CD14-positive monocyte (primary cell): Measurements from ENCODE around the gene ZNF689. TPM values are rescaled to one million over a fixed set of nuclear protein-coding genes. Genes with fewer than 3 reads are reported as not detected.

Source experiments
- DNase-seq, 3 donors: peaks; one replicate each; pipeline ENCODE4 v3.0.0-alpha.2; 2011 to 2022
- H2AFZ ChIP-seq: 2 replicates; pipeline ENCODE4 v1.6.0; 2012; ENCODE audit warnings: mild to moderate bottlenecking, low read depth, low read length, inconsistent platforms; ENCODE audit not compliant: insufficient read depth, poor library complexity, severe bottlenecking
- H3K27ac ChIP-seq, 2 donors: 1 replicate in 1 of 2; 2 replicates in 1 of 2; pipeline ENCODE4 v1.5.1; 2012 to 2013; ENCODE audit warnings: low read length in 2 of 2, control low read depth in 1 of 2, inconsistent platforms in 1 of 2, low read depth in 1 of 2, mild to moderate bottlenecking in 1 of 2
- H3K27me3 ChIP-seq, 2 donors: one replicate each; pipeline versions ENCODE4 v1.6.0 to v1.6.1; 2011 to 2013; ENCODE audit warnings: low read length in 2 of 2; ENCODE audit not compliant: control insufficient read depth in 2 of 2, insufficient read depth in 2 of 2
- H3K36me3 ChIP-seq, 2 donors: replicated peaks in 1 of 2; 1 replicate in 1 of 2; 2 replicates in 1 of 2; pipeline versions ENCODE4 v1.5.1 to v1.6.1; 2012 to 2013; ENCODE audit warnings: low read length in 2 of 2, control low read depth in 1 of 2, inconsistent platforms in 1 of 2, mild to moderate bottlenecking in 1 of 2; ENCODE audit not compliant: insufficient read depth in 2 of 2, control insufficient read depth in 1 of 2
- H3K4me1 ChIP-seq, 2 donors: 1 replicate in 1 of 2; 2 replicates in 1 of 2; pipeline versions ENCODE4 v1.5.1 to v1.6.1; 2012 to 2013; ENCODE audit warnings: low read length in 2 of 2, control low read depth in 1 of 2, inconsistent platforms in 1 of 2, mild to moderate bottlenecking in 1 of 2, moderate library complexity in 1 of 2; ENCODE audit not compliant: insufficient read depth in 2 of 2, control insufficient read depth in 1 of 2
- H3K4me2 ChIP-seq: replicated peaks from 2 replicates; pipeline ENCODE3; 2012; ENCODE audit warnings: low read length, moderate library complexity, mild to moderate bottlenecking; ENCODE audit not compliant: poor library complexity, severe bottlenecking; ENCODE audit errors: extremely low read depth
- H3K4me3 ChIP-seq, 3 experiments: fragments of 200-600 bp in 1 of 3; sonication (generic) in 1 of 3; replicated peaks in 1 of 3; 1 replicate in 2 of 3; 2 replicates in 1 of 3; pipeline ENCODE4 v1.5.1; 2011 to 2013; ENCODE audit warnings: low read length in 3 of 3, mild to moderate bottlenecking in 3 of 3, control low read depth in 2 of 3, low read depth in 2 of 3, inconsistent platforms in 1 of 3, moderate library complexity in 1 of 3
- H3K79me2 ChIP-seq: 2 replicates; pipeline ENCODE4 v1.6.0; 2012; ENCODE audit warnings: mild to moderate bottlenecking, control low read depth, inconsistent platforms, low read length, moderate library complexity; ENCODE audit not compliant: insufficient read depth
- H3K9ac ChIP-seq: 2 replicates; pipeline ENCODE4 v1.6.0; 2017; ENCODE audit warnings: low read length, mild to moderate bottlenecking; ENCODE audit not compliant: insufficient read depth, poor library complexity, severe bottlenecking
- H3K9me3 ChIP-seq, 2 donors: replicated peaks in 1 of 2; 1 replicate in 1 of 2; 2 replicates in 1 of 2; pipeline versions ENCODE4 v1.5.1 to v1.6.1; 2012 to 2013; ENCODE audit warnings: low read length in 2 of 2, control low read depth in 1 of 2; ENCODE audit not compliant: control insufficient read depth in 1 of 2, insufficient read depth in 1 of 2
- H4K20me1 ChIP-seq: 2 replicates; pipeline ENCODE4 v1.6.0; 2012; ENCODE audit warnings: mild to moderate bottlenecking, low read length, control low read depth, moderate library complexity; ENCODE audit not compliant: insufficient read depth
- H3K27ac Mint-ChIP-seq, 7 donors: one replicate each; pipeline ENCODE4 v1.8.0; 2020; ENCODE audit warnings: mild to moderate bottlenecking in 7 of 7, mixed read lengths in 7 of 7, moderate library complexity in 6 of 7, inconsistent platforms in 2 of 7
- H3K27me3 Mint-ChIP-seq, 3 donors: one replicate each; pipeline ENCODE4 v1.8.0; 2021 to 2022; ENCODE audit warnings: low read depth in 3 of 3, mild to moderate bottlenecking in 3 of 3, mixed read lengths in 3 of 3, moderate library complexity in 3 of 3, inconsistent platforms in 1 of 3
- H3K36me3 Mint-ChIP-seq, 2 donors: one replicate each; pipeline ENCODE4 v1.8.0; 2020; ENCODE audit warnings: mixed read lengths in 2 of 2, inconsistent platforms in 1 of 2, mild to moderate bottlenecking in 1 of 2
- H3K4me1 Mint-ChIP-seq: one replicate; pipeline ENCODE4 v1.8.0; 2020; ENCODE audit warnings: mild to moderate bottlenecking, mixed read lengths
- H3K4me3 Mint-ChIP-seq, 2 donors: one replicate each; pipeline ENCODE4 v1.8.0; 2020; ENCODE audit warnings: mild to moderate bottlenecking in 2 of 2, mixed read lengths in 2 of 2, moderate library complexity in 1 of 2
- H3K9me3 Mint-ChIP-seq, 7 donors: one replicate each; pipeline ENCODE4 v1.8.0; 2020 to 2022; ENCODE audit warnings: mixed read lengths in 7 of 7, mild to moderate bottlenecking in 6 of 7, moderate library complexity in 6 of 7, inconsistent platforms in 2 of 7
- WGBS: methylation state at CpG from one replicate; pipeline ENCODE4 v1.1.5; 2013; ENCODE audit warnings: missing lambda C conversion rate; ENCODE audit not compliant: insufficient coverage; 5-methylcytosine and 5-hydroxymethylcytosine counted together
- intact Hi-C, 2 donors: fragments of 100-400 bp; cut with micrococcal nuclease; formaldehyde crosslinking; loops; one replicate each; pipeline versions ENCODE4 v1.15.0 to v1.15.1; 2023
- polyA plus RNA-seq, 3 donors: library from polyadenylated mRNA; depleted of rRNA in 1 of 3; unstranded in 2 of 3; stranded (reverse) in 1 of 3; fragments of 300-500 nt in 2 of 3; fragments of >200 nt in 1 of 3; fragmentation: Illumina TruSeq in 2 of 3; gene quantifications; 1 replicate in 2 of 3; 2 replicates in 1 of 3; pipeline ENCODE4 v1.2.3, GENCODE V29; 2012 to 2021
- TF ChIP-seq, protein P1 (sequence below): fragments of 200-600 bp; IDR thresholded peaks from one replicate; pipeline ENCODE4 v1.8.0; 2022; ENCODE audit warnings: antibody characterized with exemption, mild to moderate bottlenecking

ZNF689 gene
- polyA plus RNA-seq, 3 donors: 4.1 to 11.2 (median 8.0) TPM

DNA sequence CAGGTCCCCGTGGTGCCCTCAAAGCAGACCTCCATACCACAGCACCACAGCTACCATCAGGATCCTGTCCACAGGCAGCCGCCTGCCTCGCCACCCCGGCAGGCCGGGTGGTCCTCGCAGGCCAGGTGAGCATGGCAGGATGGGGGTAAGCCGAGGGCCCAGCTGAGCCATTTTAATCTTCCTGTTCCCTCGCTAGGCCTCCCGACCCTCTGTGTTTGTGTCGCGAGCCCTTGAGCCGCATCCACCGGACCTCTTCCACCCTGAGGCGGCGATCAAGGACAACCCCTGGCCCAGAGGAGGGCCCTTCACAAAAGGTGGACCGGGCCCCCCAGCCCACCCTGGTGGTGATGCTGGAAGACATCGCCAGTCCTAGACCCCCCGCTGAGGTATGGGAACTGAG is 42.5 kb upstream of the ZNF689 start:
- H3K79me2 ChIP-seq: peaks cover 30% of the 10 kb centered on the region
- TF ChIP-seq, protein P1, sequence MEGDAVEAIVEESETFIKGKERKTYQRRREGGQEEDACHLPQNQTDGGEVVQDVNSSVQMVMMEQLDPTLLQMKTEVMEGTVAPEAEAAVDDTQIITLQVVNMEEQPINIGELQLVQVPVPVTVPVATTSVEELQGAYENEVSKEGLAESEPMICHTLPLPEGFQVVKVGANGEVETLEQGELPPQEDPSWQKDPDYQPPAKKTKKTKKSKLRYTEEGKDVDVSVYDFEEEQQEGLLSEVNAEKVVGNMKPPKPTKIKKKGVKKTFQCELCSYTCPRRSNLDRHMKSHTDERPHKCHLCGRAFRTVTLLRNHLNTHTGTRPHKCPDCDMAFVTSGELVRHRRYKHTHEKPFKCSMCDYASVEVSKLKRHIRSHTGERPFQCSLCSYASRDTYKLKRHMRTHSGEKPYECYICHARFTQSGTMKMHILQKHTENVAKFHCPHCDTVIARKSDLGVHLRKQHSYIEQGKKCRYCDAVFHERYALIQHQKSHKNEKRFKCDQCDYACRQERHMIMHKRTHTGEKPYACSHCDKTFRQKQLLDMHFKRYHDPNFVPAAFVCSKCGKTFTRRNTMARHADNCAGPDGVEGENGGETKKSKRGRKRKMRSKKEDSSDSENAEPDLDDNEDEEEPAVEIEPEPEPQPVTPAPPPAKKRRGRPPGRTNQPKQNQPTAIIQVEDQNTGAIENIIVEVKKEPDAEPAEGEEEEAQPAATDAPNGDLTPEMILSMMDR: no peak
- Mint-ChIP-seq H3K4me3 (peak overlapping the region in 1 of 2 donors; percentile 20), H3K36me3 (peaks cover 43 to 48% of the 10 kb centered on the region in 2 donors), H3K4me1 (peaks cover 42% of the 10 kb centered on the region), H3K27ac (peak overlapping the region in 5 of 7 donors; percentile 10 to 70 (median 42)), H3K9me3 (peaks cover 0 to 2% (median 0%) of the 10 kb centered on the region in 7 donors), H3K27me3 (peaks cover 0 to 3% (median 1%) of the 10 kb centered on the region in 3 donors)
- no peaks in the 10 kb centered on the region for H3K9me3 ChIP-seq
- peaks cover 19% of the 10 kb centered on the region for H4K20me1 ChIP-seq
- H3K9ac ChIP-seq: no peak overlapping the region
- WGBS: 97% methylated on average over 17 of the region's 18 CpGs
- DNase-seq: no peak
- intact Hi-C loops: loop anchor here (10.0 kb wide), 2 partner anchors 272 to 278 kb away; partner anchors contain the start of genes FBXL19 (in 1 of the 2), MYL11 (in 1 of the 2) and TBC1D10B (in 1 of the 2)
- H3K4me1 ChIP-seq: peaks cover 33 to 43% of the 10 kb centered on the region in 2 donors
- no peaks in the 10 kb centered on the region for H3K27me3 ChIP-seq
- peak overlapping the region in 1 of 2 donors; percentile 14 for H3K27ac ChIP-seq
- no peak overlapping the region for H2AFZ ChIP-seq
- H3K4me2 ChIP-seq: no peak overlapping the region
- peaks cover 38 to 51% of the 10 kb centered on the region in 2 donors for H3K36me3 ChIP-seq
- no peak overlapping the region for H3K4me3 ChIP-seq

DNA sequence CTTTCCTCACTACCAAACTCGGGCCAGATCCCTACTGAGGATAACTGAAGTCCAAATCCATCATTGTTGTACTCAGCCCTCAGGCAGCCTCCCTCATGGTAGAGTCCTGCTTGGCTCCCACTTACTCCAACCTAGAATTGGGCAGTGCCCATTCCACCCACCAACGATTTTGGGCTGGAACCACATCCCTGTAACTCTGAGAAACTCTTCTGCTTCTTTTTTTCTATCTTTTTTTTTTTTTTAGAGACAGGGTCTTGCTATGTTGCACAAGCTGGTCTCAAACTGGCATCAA is 41.8 kb upstream of the ZNF689 start:
- TF ChIP-seq, protein P1: no peak
- Histone ChIP-seq H3K4me1 (peaks cover 25 to 35% of the 10 kb centered on the region in 2 donors), H3K27ac (peak overlapping the region; percentile 31 to 55), H3K4me2 (peak overlapping the region; percentile 79), H2AFZ (peak overlapping the region; percentile 76), H3K79me2 (peaks cover 30% of the 10 kb centered on the region), H3K9ac (peak overlapping the region; percentile 90), H3K4me3 (peak overlapping the region; percentile 76 to 90 (median 84)), H4K20me1 (peaks cover 19% of the 10 kb centered on the region), H3K36me3 (peaks cover 38 to 50% of the 10 kb centered on the region in 2 donors), H3K9me3 (no peaks in the 10 kb centered on the region), H3K27me3 (no peaks in the 10 kb centered on the region)
- Mint-ChIP-seq H3K4me1 (peaks cover 36% of the 10 kb centered on the region), H3K27me3 (peaks cover 0 to 3% (median 1%) of the 10 kb centered on the region in 3 donors), H3K27ac (peak overlapping the region; percentile 56 to 95 (median 77)), H3K4me3 (peak overlapping the region; percentile 80 to 96), H3K36me3 (peaks cover 43 to 48% of the 10 kb centered on the region in 2 donors), H3K9me3 (peaks cover 0 to 2% (median 0%) of the 10 kb centered on the region in 7 donors)
- intact Hi-C loops: loop anchor here (10.0 kb wide), 2 partner anchors 273 to 277 kb away; partner anchors contain the start of genes FBXL19 (in 1 of the 2), MYL11 (in 1 of the 2) and TBC1D10B (in 1 of the 2)
- DNase-seq: no peak
- 0% methylated on average over 2 of the region's 2 CpGs for WGBS
